ENCODE data around the gene SHISA7.

GRCh38 chr19:55465460-55466240, 22.6 kb upstream of the SHISA7 start:
- TF ChIP-seq CTCF (IDR thresholded peaks at IDR 0.05) (no peak), POLR2A (IDR thresholded peaks at IDR 0.05) (no peak)
